KMS-11 (cell line): ENCODE results near the gene TPRN.

ENCODE experiments used
- H2AFZ ChIP-seq: fragments of 200-600 bp; sonication (generic); 2 replicates; pipeline ENCODE4 v1.6.1; 2016; ENCODE audit warnings: antibody characterized with exemption, mixed run types, low read depth
- H3K27ac ChIP-seq: fragments of 200-600 bp; sonication (generic); 2 replicates; pipeline ENCODE4 v1.6.1; 2016; ENCODE audit warnings: mild to moderate bottlenecking, mixed run types
- H3K27me3 ChIP-seq: fragments of 200-600 bp; sonication (generic); 2 replicates; pipeline ENCODE4 v1.6.1; 2017; ENCODE audit warnings: mild to moderate bottlenecking, low read depth, mixed run types, moderate library complexity; ENCODE audit not compliant: insufficient read depth
- H3K36me3 ChIP-seq: fragments of 200-600 bp; sonication (generic); 2 replicates; pipeline ENCODE4 v1.6.1; 2017; ENCODE audit warnings: mild to moderate bottlenecking, mixed run types; ENCODE audit not compliant: insufficient read depth
- H3K4me1 ChIP-seq: fragments of 200-600 bp; sonication (generic); 2 replicates; pipeline ENCODE4 v1.6.1; 2016; ENCODE audit warnings: mild to moderate bottlenecking, low read depth, mixed run types; ENCODE audit not compliant: poor library complexity, severe bottlenecking
- H3K4me2 ChIP-seq: fragments of 200-600 bp; sonication (generic); 2 replicates; pipeline ENCODE4 v1.7.0; 2016; ENCODE audit warnings: mild to moderate bottlenecking, mixed run types
- H3K4me3 ChIP-seq: fragments of 200-600 bp; sonication (generic); IDR thresholded peaks from 2 replicates; pipeline ENCODE4 v1.6.1; 2017; ENCODE audit warnings: low read depth, low read length, mixed read lengths; ENCODE audit not compliant: insufficient read depth
- H3K79me2 ChIP-seq: fragments of 200-600 bp; sonication (generic); 2 replicates; pipeline ENCODE4 v1.6.1; 2016; ENCODE audit warnings: low read depth, mixed run types; ENCODE audit not compliant: insufficient read depth
- H3K9ac ChIP-seq: fragments of 200-600 bp; sonication (generic); 2 replicates; pipeline ENCODE4 v1.6.1; 2016; ENCODE audit warnings: mild to moderate bottlenecking, mixed run types
- H4K20me1 ChIP-seq: fragments of 200-600 bp; sonication (generic); 2 replicates; pipeline ENCODE4 v1.6.1; 2016; ENCODE audit warnings: mild to moderate bottlenecking, mixed run types; ENCODE audit not compliant: insufficient read depth
- TF ChIP-seq, protein P1 (sequence below): fragments of 200-600 bp; sonication (generic); conservative IDR thresholded peaks from 2 replicates; pipeline ENCODE4 v1.6.1; 2017; ENCODE audit warnings: low read depth, mild to moderate bottlenecking, antibody characterized with exemption, low read length, moderate library complexity, mixed read lengths

The TPRN gene

DNA sequence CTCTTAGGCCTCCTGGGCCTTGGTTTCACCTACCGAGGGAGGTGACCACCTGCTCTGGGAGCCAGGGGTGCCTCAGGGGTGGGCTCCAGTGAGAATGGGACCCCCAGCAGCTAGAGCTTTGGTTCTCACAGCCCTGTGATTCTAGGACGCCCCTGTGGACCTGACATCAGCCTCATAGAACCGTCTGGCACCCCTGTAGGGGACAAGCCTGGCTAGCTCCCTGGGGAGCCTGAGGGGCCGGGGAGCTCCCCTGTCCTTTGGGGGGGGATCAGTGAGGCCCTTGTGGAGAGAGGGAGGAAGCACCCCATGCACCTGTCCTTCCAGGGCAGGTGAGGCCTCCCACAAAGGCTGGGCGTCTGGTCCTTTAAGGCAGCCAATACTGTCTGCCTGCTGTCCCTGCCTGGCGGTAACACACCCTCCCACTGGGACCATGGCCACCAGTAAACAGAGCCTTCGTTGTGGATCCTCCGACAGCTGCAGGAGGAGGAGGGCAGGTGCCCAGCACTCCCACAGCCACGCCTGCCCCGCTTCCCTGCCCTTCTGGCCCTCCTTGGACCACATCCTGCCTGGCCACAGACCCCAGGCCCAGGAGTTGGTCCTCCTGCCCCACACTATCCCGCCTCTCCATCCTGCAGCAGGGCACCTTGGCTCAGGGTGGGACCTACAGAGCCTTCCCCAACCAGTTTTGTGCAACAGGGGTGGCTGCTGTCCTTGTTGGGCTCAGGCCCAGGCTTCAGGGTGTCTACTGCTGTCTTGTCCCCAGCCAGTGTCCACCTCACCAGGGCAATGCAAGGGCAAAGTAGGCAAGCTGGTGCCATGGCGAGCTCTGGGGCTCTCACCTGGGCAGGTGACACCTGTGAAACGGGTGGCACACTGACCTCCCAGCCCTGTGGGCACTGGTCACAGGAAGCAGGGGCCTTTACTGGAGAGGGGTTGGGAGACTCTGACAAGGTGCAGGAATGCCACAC, 37.5 kb upstream of the TPRN start:
- Histone ChIP-seq H3K79me2 (peaks cover 15% of the 10 kb centered on the region), H3K36me3 (peaks cover 7% of the 10 kb centered on the region; the same call in 1 of the 2 replicates), H4K20me1 (peaks cover 12% of the 10 kb centered on the region; the same call in 1 of the 2 replicates), H3K9ac (no peak overlapping the region), H3K4me1 (peaks cover 31% of the 10 kb centered on the region), H2AFZ (no peak overlapping the region), H3K4me3 (no peak overlapping the region), H3K27ac (no peak overlapping the region), H3K4me2 (no peak overlapping the region; the same call in 1 of the 2 replicates), H3K27me3 (peaks cover 22% of the 10 kb centered on the region)
- TF ChIP-seq, protein P1, sequence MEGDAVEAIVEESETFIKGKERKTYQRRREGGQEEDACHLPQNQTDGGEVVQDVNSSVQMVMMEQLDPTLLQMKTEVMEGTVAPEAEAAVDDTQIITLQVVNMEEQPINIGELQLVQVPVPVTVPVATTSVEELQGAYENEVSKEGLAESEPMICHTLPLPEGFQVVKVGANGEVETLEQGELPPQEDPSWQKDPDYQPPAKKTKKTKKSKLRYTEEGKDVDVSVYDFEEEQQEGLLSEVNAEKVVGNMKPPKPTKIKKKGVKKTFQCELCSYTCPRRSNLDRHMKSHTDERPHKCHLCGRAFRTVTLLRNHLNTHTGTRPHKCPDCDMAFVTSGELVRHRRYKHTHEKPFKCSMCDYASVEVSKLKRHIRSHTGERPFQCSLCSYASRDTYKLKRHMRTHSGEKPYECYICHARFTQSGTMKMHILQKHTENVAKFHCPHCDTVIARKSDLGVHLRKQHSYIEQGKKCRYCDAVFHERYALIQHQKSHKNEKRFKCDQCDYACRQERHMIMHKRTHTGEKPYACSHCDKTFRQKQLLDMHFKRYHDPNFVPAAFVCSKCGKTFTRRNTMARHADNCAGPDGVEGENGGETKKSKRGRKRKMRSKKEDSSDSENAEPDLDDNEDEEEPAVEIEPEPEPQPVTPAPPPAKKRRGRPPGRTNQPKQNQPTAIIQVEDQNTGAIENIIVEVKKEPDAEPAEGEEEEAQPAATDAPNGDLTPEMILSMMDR = no peak

DNA sequence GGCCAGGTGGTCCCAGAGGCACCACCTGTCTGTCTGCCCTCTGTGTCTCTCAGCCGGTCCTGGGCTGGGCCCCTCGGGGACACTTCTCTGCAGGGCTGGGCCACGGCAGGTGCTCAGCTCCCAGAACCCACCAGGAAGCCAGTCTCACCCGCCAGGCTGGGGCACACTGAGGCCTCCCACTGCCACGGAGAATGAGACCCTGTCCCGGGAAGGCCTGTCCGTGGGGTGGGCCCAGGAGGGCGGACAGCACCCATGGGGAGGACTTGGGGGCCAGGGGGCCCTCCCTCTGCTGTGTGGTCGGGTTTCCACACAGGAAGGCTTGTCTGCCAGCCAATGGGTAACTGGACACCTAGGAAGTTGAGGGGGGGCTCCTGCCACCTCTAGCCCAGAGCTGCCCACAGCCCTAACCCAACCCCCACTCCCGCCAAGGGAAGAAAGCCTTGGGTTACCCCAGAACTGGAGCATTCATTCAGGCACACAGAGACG, 36.4 kb upstream of the TPRN start:
- Histone ChIP-seq H3K4me3 (no peak overlapping the region), H3K36me3 (peaks cover under 1% of the 10 kb centered on the region; the same call in 1 of the 2 replicates), H2AFZ (no peak overlapping the region), H3K79me2 (peaks cover 4% of the 10 kb centered on the region), H3K9ac (no peak overlapping the region), H3K27ac (no peak overlapping the region), H3K4me2 (peak overlapping the region; percentile 26; the same call in 1 of the 2 replicates), H3K27me3 (peaks cover 30% of the 10 kb centered on the region), H3K4me1 (peaks cover 23% of the 10 kb centered on the region), H4K20me1 (peaks cover 2% of the 10 kb centered on the region; the same call in 1 of the 2 replicates)
- TF ChIP-seq, protein P1 = no peak

DNA sequence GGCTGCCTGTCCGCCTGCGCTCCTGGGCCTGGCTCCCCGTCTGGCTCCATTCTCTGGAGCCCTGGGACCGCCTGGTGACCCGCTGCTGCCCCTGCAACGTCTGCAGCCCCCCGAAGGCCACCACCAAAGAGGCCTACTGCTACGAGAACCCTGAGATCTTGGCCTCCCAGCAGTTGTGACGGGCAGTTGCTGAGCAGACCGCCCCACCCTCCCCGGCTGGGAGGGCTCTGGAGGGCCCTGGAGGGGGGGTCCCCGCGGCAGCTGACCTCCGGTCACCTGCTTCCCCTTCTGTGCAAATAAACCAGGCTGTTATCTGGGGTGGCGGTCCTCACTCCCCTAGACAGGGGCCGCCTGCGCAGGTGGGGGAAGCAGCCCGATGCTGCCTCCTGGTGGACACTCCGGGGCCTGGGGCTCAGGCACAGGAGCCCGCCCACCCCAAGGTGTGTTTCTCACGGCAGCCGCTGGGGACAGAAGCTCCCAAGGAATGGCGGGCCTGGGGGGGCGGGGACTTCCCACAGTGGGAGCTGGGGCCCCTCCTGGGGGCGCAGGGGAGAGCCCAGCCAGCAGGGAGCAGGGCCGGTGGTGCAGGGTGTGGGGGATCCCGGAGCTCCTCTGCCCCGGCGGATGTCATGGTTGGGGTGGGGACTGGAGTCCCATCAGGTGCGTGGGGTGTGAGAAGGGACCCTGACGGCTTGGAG, 35.8 kb upstream of the TPRN start:
- Histone ChIP-seq H2AFZ (no peak overlapping the region), H3K36me3 (no peaks in the 10 kb centered on the region), H3K4me2 (peak overlapping the region; percentile 26; the same call in 1 of the 2 replicates), H3K27me3 (peaks cover 36% of the 10 kb centered on the region), H3K4me1 (peaks cover 23% of the 10 kb centered on the region), H3K27ac (no peak overlapping the region), H3K9ac (no peak overlapping the region), H3K4me3 (no peak overlapping the region), H4K20me1 (no peaks in the 10 kb centered on the region), H3K79me2 (no peaks in the 10 kb centered on the region)
- TF ChIP-seq, protein P1 = peak; percentile 87

DNA sequence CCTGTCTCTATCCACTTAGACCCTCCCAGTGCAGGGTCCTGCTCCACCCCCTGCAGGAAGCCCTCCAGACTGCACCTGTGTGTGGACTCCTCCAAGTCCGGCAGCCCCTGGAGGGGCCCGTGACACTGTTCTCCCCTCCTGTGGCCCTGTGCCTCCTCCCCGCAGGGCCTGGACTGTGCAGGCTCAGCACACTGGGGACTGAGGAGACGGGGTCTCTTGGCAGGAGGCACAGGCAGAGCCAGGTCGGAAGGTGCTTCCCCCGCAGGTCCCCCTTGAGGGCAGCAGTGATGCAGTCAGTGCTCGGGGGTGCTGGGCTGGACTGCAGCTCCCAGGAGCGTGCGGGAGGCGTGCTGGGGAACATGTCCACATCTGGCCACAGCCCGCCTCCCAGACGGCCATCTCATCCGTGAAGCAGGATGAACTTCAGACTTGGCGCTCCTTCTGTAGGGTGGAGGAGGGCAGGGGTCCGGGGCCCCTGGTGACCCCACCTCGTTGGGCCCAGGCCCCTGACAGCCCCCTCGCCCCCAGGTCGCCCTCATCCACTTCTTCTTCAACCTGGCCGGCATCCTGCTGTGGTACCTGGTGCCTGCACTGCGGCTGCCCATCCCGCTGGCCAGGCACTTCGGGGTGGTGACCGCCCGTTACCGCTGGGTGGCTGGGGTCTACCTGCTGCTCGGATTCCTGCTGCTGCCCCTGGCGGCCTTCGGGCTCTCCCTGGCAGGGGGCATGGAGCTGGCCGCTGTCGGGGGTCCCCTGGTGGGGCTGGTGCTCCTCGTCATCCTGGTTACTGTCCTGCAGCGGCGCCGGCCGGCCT, 35.1 kb upstream of the TPRN start:
- H3K27ac ChIP-seq = no peak overlapping the region

More for the DNA sequence above, 35.1 kb upstream of the TPRN start:
- H3K27me3 ChIP-seq = peaks cover 43% of the 10 kb centered on the region
- H3K79me2 ChIP-seq = no peaks in the 10 kb centered on the region
- H4K20me1 ChIP-seq = no peaks in the 10 kb centered on the region
- no peaks in the 10 kb centered on the region for H3K36me3 ChIP-seq
- H3K4me3 ChIP-seq = no peak overlapping the region
- H3K4me1 ChIP-seq = peaks cover 23% of the 10 kb centered on the region
- no peak overlapping the region for H2AFZ ChIP-seq
- TF ChIP-seq, protein P1 = 0 out of 2 replicates have a peak, but pooled peaks have one; percentile 15
- no peak overlapping the region for H3K9ac ChIP-seq
- no peak overlapping the region for H3K4me2 ChIP-seq
